ENCODE data around the gene SNX9. TPM values are rescaled to one million over a fixed set of nuclear protein-coding genes. Genes with fewer than 3 reads are reported as not detected.

Gene SNX9
- total and polyA plus RNA-seq, 2 donors (not counting 1 experiment from before 2014, with no cell fraction given) = 56.8 to 117 TPM

DNA sequence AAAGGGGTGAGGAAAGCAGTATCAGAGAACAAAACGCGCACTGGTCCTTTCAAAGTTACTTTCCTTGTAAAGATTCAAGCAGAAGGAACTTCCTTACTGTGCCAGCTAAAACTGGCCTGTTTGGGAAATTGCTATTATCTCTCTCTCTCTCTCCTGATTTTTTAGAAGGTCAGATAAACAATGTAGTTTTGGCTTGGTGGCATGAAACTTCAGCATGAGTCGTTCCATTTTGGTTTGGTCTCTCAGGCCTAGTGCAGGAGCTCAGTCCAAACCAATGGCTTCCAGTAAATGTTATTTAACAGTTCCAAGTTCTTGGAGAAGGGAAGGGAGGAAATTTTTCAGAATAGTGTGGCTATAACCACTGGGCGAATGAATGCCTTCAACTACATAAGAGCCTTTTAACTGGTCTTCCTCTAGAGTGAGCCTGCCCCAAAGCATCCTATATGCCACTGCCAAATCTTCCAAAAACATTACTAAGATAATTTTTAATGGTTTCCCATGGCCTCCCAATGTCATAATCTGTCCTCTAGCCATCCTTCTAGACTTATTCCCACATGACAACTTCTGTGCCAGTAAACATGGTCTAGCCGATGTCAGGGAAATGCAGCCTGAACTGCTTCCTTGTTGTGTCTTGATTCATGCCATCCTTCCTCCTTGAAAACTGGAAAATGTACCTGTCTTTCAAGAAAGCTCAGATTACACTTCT lies 9.1 kb upstream of the SNX9 start:
- no peak for TF ChIP-seq EZH2 (IDR thresholded peaks at IDR 0.05; ENCODE audit: low read length, missing control alignments)
- TF ChIP-seq, protein P1, sequence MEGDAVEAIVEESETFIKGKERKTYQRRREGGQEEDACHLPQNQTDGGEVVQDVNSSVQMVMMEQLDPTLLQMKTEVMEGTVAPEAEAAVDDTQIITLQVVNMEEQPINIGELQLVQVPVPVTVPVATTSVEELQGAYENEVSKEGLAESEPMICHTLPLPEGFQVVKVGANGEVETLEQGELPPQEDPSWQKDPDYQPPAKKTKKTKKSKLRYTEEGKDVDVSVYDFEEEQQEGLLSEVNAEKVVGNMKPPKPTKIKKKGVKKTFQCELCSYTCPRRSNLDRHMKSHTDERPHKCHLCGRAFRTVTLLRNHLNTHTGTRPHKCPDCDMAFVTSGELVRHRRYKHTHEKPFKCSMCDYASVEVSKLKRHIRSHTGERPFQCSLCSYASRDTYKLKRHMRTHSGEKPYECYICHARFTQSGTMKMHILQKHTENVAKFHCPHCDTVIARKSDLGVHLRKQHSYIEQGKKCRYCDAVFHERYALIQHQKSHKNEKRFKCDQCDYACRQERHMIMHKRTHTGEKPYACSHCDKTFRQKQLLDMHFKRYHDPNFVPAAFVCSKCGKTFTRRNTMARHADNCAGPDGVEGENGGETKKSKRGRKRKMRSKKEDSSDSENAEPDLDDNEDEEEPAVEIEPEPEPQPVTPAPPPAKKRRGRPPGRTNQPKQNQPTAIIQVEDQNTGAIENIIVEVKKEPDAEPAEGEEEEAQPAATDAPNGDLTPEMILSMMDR (conservative IDR thresholded peaks at IDR 0.05 in 1 of 2, IDR thresholded peaks at IDR 0.05 in 1 of 2; ENCODE audit: low read depth in 1 of 2, low read length in 2 of 2) = no peak
- Histone ChIP-seq H4K20me1 (ENCODE audit: control insufficient read depth, extremely low read depth, insufficient read depth, low read length) (no peaks in the 10 kb centered on the region), H3K9ac (ENCODE audit: insufficient read depth, low read length) (no peak overlapping the region), H3K4me1 (ENCODE audit: control insufficient read depth, extremely low read depth, insufficient read depth, low read length) (peaks cover 15% of the 10 kb centered on the region), H3K36me3 (ENCODE audit: control insufficient read depth, insufficient read depth, low read length) (no peaks in the 10 kb centered on the region), H3K79me2 (ENCODE audit: control insufficient read depth, insufficient read depth, low read length) (no peaks in the 10 kb centered on the region), H3K4me2 (ENCODE audit: extremely low read depth, insufficient read depth, low read length) (peak overlapping the region; percentile 78), H3K27me3 (ENCODE audit: control insufficient read depth, insufficient read depth, low read length) (no peaks in the 10 kb centered on the region), H3K9me3 (ENCODE audit: control insufficient read depth, insufficient read depth, low read depth, low read length) (no peaks in the 10 kb centered on the region), H3K4me3 (replicated peaks in 1 of 4; ENCODE audit: control extremely low read depth in 1 of 4, insufficient read depth in 1 of 4, low read depth in 3 of 4, low read length in 4 of 4) (peak overlapping the region in 1 of 4 experiments; percentile 31), H2AFZ (ENCODE audit: low read length) (peak overlapping the region; percentile 33), H3K27ac (ENCODE audit: insufficient read depth, low read length) (peak overlapping the region; percentile 75)
- peak; percentile 89 to 93 for DNase-seq (ENCODE audit: low read depth in 2 of 2)

DNA sequence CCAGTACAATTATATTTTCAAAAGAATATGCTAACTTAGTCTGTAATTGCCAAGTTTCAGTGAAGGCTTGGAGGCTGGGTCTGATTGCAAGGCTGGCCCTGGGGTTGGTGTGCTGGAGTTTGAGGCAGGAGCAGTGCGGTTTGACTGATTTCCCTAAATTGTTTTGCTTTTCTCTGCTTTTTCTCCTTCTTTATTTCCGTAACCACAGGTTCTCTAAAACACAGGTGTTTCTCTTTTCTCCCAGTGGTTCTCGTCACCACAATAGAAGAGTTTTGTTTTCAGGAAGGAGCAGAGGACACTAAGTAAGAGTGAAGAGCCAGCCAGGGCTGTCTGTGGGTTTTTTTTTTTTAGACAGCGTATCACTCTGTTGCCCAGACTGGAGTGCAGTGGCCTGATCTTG lies 8.2 kb upstream of the SNX9 start:
- Histone ChIP-seq H3K9ac (ENCODE audit: insufficient read depth, low read length) (no peak overlapping the region), H2AFZ (ENCODE audit: low read length) (no peak overlapping the region), H3K4me1 (ENCODE audit: control insufficient read depth, extremely low read depth, insufficient read depth, low read length) (peaks cover 15% of the 10 kb centered on the region), H3K4me3 (replicated peaks in 1 of 4; ENCODE audit: control extremely low read depth in 1 of 4, insufficient read depth in 1 of 4, low read depth in 3 of 4, low read length in 4 of 4) (no peak overlapping the region), H3K9me3 (ENCODE audit: control insufficient read depth, insufficient read depth, low read depth, low read length) (no peaks in the 10 kb centered on the region), H3K79me2 (ENCODE audit: control insufficient read depth, insufficient read depth, low read length) (no peaks in the 10 kb centered on the region), H3K27ac (ENCODE audit: insufficient read depth, low read length) (no peak overlapping the region), H3K27me3 (ENCODE audit: control insufficient read depth, insufficient read depth, low read length) (no peaks in the 10 kb centered on the region), H4K20me1 (ENCODE audit: control insufficient read depth, extremely low read depth, insufficient read depth, low read length) (no peaks in the 10 kb centered on the region), H3K36me3 (ENCODE audit: control insufficient read depth, insufficient read depth, low read length) (no peaks in the 10 kb centered on the region), H3K4me2 (ENCODE audit: extremely low read depth, insufficient read depth, low read length) (no peak overlapping the region)
- DNase-seq (ENCODE audit: low read depth in 2 of 2) = no peak
- TF ChIP-seq, protein P1 (conservative IDR thresholded peaks at IDR 0.05 in 1 of 2, IDR thresholded peaks at IDR 0.05 in 1 of 2; ENCODE audit: low read depth in 1 of 2, low read length in 2 of 2) = no peak
- TF ChIP-seq EZH2 (IDR thresholded peaks at IDR 0.05; ENCODE audit: low read length, missing control alignments) = no peak

DNA sequence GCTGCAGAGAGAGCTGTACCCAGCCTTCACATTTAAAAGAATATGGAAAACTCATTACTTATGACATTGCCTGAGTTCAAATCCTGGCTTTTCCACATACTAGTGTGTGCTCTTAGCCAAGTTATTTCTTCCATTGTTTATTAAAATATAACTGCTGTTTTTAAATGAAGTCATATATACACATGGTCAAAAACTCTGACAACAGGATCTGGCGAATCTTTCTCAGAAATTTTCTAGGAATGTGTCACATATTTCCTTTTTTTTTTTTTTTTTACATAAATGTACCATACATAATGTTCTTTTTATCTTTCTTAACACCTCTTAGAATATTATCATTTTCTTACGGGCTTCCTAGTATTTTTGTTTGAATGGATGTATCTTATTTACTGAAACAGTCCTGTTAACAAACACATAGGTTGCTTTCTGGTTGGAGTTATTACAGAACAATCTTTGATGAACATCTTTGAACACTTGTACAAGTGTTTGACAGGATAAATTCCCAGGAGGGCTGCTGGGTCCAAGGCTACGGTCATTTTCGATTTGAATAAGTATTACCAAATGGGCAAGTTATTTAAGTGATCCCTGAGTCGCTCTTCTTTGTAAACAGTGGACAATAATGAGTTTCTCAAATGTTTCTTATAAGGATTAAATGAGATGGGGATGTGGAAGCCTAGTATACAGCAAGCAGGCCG lies 1.6 kb upstream of the SNX9 start:
- TF ChIP-seq EZH2 (IDR thresholded peaks at IDR 0.05; ENCODE audit: low read length, missing control alignments) = no peak
- TF ChIP-seq, protein P1 (conservative IDR thresholded peaks at IDR 0.05 in 1 of 2, IDR thresholded peaks at IDR 0.05 in 1 of 2; ENCODE audit: low read depth in 1 of 2, low read length in 2 of 2) = no peak
- H3K4me1 ChIP-seq (ENCODE audit: control insufficient read depth, extremely low read depth, insufficient read depth, low read length) = peaks cover 3% of the 10 kb centered on the region
- H3K79me2 ChIP-seq (ENCODE audit: control insufficient read depth, insufficient read depth, low read length) = peaks cover 31% of the 10 kb centered on the region
- H3K9ac ChIP-seq (ENCODE audit: insufficient read depth, low read length) = no peak overlapping the region
- H3K36me3 ChIP-seq (ENCODE audit: control insufficient read depth, insufficient read depth, low read length) = no peaks in the 10 kb centered on the region
- H3K27me3 ChIP-seq (ENCODE audit: control insufficient read depth, insufficient read depth, low read length) = no peaks in the 10 kb centered on the region
- no peak overlapping the region for H3K4me2 ChIP-seq (ENCODE audit: extremely low read depth, insufficient read depth, low read length)
- no peak overlapping the region for H3K4me3 ChIP-seq (replicated peaks in 1 of 4; ENCODE audit: control extremely low read depth in 1 of 4, insufficient read depth in 1 of 4, low read depth in 3 of 4, low read length in 4 of 4)
- H2AFZ ChIP-seq (ENCODE audit: low read length) = no peak overlapping the region
- H4K20me1 ChIP-seq (ENCODE audit: control insufficient read depth, extremely low read depth, insufficient read depth, low read length) = no peaks in the 10 kb centered on the region
- no peak overlapping the region for H3K27ac ChIP-seq (ENCODE audit: insufficient read depth, low read length)
- no peaks in the 10 kb centered on the region for H3K9me3 ChIP-seq (ENCODE audit: control insufficient read depth, insufficient read depth, low read depth, low read length)
- DNase-seq (ENCODE audit: low read depth in 2 of 2) = no peak

All from fibroblast of lung (primary cell).